Measurements from ENCODE around the gene COL19A1.
A peak's percentile ranks its signal among the peaks of the same experiment; 100 is the strongest.

Gene COL19A1

GRCh38 chr6:70072540-70073179, 206.3 kb downstream of the COL19A1 start:
- Histone ChIP-seq H3K79me2 (ENCODE audit: low read length) (no peaks in the 10 kb centered on the region), H3F3A (ENCODE audit: insufficient read depth, low read length) (no peaks in the 10 kb centered on the region), H3K4me3 (ENCODE audit: low read length) (no peak overlapping the region), H3K27ac (ENCODE audit: low read length) (no peak overlapping the region), H3K4me1 (ENCODE audit: low read length) (no peaks in the 10 kb centered on the region), H3K9ac (ENCODE audit: low read length) (no peak overlapping the region), H3K36me3 (replicated peaks; ENCODE audit: insufficient read depth, low read length) (no peaks in the 10 kb centered on the region), H3K9me3 (replicated peaks; ENCODE audit: insufficient read depth, low read length) (no peaks in the 10 kb centered on the region), H3K27me3 (replicated peaks; ENCODE audit: insufficient read depth, low read length) (no peaks in the 10 kb centered on the region), H2AFZ (ENCODE audit: low read length) (no peak overlapping the region), H4K20me1 (ENCODE audit: insufficient read depth, low read length) (no peaks in the 10 kb centered on the region), H3K4me2 (ENCODE audit: low read depth, low read length) (no peak overlapping the region), H3K9me2 (replicated peaks; ENCODE audit: insufficient read depth, low read length) (no peaks in the 10 kb centered on the region)
- TF ChIP-seq EZH2phosphoT487 (IDR thresholded peaks at IDR 0.05; ENCODE audit: low read length) (no peak), EZH2 (optimal IDR thresholded peaks at IDR 0.05; ENCODE audit: low read depth, low read length) (no peak), CTCF (IDR thresholded peaks at IDR 0.05; ENCODE audit: low read length) (no peak)
- DNase-seq = no peak

GRCh38 chr6:70073637-70074036, 207.3 kb downstream of the COL19A1 start:
- no peak overlapping the region for H3K4me3 ChIP-seq (ENCODE audit: low read length)
- H3K4me1 ChIP-seq (ENCODE audit: low read length) = no peaks in the 10 kb centered on the region
- no peak for DNase-seq
- H3K79me2 ChIP-seq (ENCODE audit: low read length) = no peaks in the 10 kb centered on the region
- TF ChIP-seq EZH2 (optimal IDR thresholded peaks at IDR 0.05; ENCODE audit: low read depth, low read length) = no peak
- TF ChIP-seq EZH2phosphoT487 (IDR thresholded peaks at IDR 0.05; ENCODE audit: low read length) = no peak
- no peak for TF ChIP-seq CTCF (IDR thresholded peaks at IDR 0.05; ENCODE audit: low read length)
- no peaks in the 10 kb centered on the region for H3F3A ChIP-seq (ENCODE audit: insufficient read depth, low read length)
- H3K9me2 ChIP-seq (replicated peaks; ENCODE audit: insufficient read depth, low read length) = no peaks in the 10 kb centered on the region
- no peaks in the 10 kb centered on the region for H4K20me1 ChIP-seq (ENCODE audit: insufficient read depth, low read length)
- H3K9me3 ChIP-seq (replicated peaks; ENCODE audit: insufficient read depth, low read length) = no peaks in the 10 kb centered on the region
- no peaks in the 10 kb centered on the region for H3K27me3 ChIP-seq (replicated peaks; ENCODE audit: insufficient read depth, low read length)
- H3K4me2 ChIP-seq (ENCODE audit: low read depth, low read length) = no peak overlapping the region
- H2AFZ ChIP-seq (ENCODE audit: low read length) = no peak overlapping the region
- no peak overlapping the region for H3K9ac ChIP-seq (ENCODE audit: low read length)
- H3K27ac ChIP-seq (ENCODE audit: low read length) = no peak overlapping the region
- no peaks in the 10 kb centered on the region for H3K36me3 ChIP-seq (replicated peaks; ENCODE audit: insufficient read depth, low read length)

- no peaks in the 10 kb centered on the region for H3F3A ChIP-seq (ENCODE audit: insufficient read depth, low read length)
- H3K79me2 ChIP-seq (ENCODE audit: low read length) = no peaks in the 10 kb centered on the region
- H3K9me3 ChIP-seq (replicated peaks; ENCODE audit: insufficient read depth, low read length) = no peaks in the 10 kb centered on the region
- no peak overlapping the region for H3K9ac ChIP-seq (ENCODE audit: low read length)
- DNase-seq = peak; percentile 7
- no peaks in the 10 kb centered on the region for H3K27me3 ChIP-seq (replicated peaks; ENCODE audit: insufficient read depth, low read length)
- H3K4me2 ChIP-seq (ENCODE audit: low read depth, low read length) = no peak overlapping the region
- H2AFZ ChIP-seq (ENCODE audit: low read length) = no peak overlapping the region
- no peaks in the 10 kb centered on the region for H3K9me2 ChIP-seq (replicated peaks; ENCODE audit: insufficient read depth, low read length)
- no peak for TF ChIP-seq EZH2 (optimal IDR thresholded peaks at IDR 0.05; ENCODE audit: low read depth, low read length)
- TF ChIP-seq EZH2phosphoT487 (IDR thresholded peaks at IDR 0.05; ENCODE audit: low read length) = no peak
- TF ChIP-seq CTCF (IDR thresholded peaks at IDR 0.05; ENCODE audit: low read length) = no peak
- no peak overlapping the region for H3K4me3 ChIP-seq (ENCODE audit: low read length)
- no peak overlapping the region for H3K27ac ChIP-seq (ENCODE audit: low read length)
- H3K4me1 ChIP-seq (ENCODE audit: low read length) = no peaks in the 10 kb centered on the region
- no peaks in the 10 kb centered on the region for H4K20me1 ChIP-seq (ENCODE audit: insufficient read depth, low read length)
- no peaks in the 10 kb centered on the region for H3K36me3 ChIP-seq (replicated peaks; ENCODE audit: insufficient read depth, low read length)
Observed at GRCh38 chr6:70079241-70079640, 212.9 kb downstream of the COL19A1 start.

Measured in MM.1S (cell line).